Hindlimb muscle (tissue), 1 donor: ENCODE results near the gene PDE3B. TPM values are rescaled to one million over a fixed set of nuclear protein-coding genes. Genes with fewer than 3 reads are reported as not detected.
A peak's percentile ranks its signal among the peaks of the same experiment; 100 is the strongest.
"Not testable (repeated sequence)": the region's sequence is repeated elsewhere in the genome, so short reads cannot be mapped to it uniquely, and the experiment has no call there.

Source experiments
- DNase-seq: peaks from one replicate; pipeline ENCODE4 v3.0.0-alpha.2; 2013
- polyA plus RNA-seq: library from polyadenylated mRNA; unstranded; fragments of 120-200 nt; gene quantifications from one replicate; pipeline ENCODE4 v1.2.1, GENCODE V29; 2013; ENCODE audit not compliant: insufficient read length

Gene PDE3B
- polyA plus RNA-seq, 1 donor, result 1.6 TPM

GRCh38 chr11:14642453-14642852 lies 1.2 kb upstream of the PDE3B start:
- DNase-seq, result no peak

DNA sequence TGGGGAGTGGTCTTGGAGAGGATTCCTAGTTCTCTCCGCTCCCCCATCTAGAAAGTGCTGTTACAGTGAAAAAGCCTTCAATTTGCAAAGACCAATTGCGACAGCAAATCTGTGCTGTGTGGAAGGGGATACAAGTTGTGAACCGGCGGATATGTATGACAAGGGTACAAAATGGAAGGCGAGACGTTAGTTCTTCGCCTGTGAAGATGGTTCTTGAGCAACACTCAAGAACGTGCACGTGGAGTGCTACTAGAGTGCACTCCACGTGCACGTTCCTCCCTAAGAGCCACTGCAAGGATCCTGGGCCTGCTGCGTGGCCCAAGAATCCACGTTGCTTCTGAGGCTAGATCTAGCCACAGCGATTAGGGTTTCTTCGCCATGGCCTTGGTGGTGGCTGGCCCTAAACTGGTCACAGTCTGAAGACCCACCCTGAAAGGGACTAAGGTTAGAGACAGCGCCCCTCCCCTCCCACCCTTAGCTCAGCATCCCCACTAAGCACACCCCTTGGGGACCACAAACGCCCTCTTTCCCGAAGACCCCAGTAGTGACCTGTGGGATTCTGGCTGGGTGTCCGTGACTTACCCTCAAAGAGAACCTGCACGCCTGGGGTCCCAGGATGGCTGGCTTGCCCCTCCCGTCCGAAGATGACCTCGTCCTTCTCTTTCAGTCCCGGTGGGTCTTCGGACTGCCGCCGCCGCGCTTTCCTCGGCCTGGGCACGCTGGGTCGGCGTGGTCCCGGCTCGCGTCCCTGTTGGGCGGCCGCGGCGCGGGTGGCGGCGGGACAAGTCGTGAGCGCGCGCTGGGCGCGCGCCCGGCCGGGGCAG lies 519 bp upstream of the PDE3B start:
- no peak for DNase-seq

DNA sequence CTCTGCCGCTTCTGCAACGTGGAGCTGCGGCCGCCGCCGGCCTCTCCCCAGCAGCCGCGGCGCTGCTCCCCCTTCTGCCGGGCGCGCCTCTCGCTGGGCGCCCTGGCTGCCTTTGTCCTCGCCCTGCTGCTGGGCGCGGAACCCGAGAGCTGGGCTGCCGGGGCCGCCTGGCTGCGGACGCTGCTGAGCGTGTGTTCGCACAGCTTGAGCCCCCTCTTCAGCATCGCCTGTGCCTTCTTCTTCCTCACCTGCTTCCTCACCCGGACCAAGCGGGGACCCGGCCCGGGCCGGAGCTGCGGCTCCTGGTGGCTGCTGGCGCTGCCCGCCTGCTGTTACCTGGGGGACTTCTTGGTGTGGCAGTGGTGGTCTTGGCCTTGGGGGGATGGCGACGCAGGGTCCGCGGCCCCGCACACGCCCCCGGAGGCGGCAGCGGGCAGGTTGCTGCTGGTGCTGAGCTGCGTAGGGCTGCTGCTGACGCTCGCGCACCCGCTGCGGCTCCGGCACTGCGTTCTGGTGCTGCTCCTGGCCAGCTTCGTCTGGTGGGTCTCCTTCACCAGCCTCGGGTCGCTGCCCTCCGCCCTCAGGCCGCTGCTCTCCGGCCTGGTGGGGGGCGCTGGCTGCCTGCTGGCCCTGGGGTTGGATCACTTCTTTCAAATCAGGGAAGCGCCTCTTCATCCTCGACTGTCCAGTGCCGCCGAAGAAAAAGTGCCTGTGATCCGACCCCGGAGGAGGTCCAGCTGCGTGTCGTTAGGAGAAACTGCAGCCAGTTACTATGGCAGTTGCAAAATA lies 816 bp downstream of the PDE3B start:
- DNase-seq, result peak; percentile 42

DNA sequence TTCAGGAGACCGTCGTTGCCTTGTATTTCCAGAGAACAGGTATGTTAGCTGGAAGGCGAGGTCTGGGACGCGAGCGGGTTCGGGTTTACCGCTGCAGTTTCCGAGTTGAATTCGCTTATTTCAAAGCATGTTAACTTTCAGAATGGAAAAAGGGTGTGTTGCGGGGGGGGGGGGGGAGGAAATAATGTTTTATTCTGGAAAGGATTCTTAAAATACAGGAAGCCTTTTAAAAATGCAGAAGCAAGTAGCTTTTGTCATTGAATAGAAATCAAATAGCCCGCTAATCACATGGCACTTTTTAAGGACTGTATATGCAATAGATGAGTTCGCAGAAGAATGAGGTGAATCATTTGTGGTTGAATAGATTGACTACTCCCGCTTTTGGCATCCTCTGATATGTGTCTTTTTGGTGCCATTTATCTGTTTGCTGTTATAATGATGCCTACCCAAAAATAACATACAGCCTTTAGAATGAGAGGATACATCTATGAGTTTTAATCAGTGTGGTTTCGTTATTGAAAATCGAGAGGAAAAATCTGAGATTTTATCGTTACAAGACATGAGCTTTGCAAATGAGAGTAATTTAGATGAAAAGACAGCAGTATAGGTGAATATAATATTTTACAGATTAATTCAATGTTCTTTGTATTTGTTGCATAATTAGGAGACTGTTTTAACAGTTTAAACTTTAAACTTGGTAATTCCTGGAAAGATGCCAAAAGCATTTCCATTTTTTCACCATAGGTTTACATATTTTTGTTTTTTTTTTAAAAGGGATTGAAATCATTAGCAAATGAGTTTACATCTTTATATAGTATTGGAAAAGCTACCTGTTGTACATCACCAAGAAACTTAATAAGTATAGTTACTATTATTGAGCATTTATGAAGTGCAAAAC lies 1.7 kb downstream of the PDE3B start:
- no peak for DNase-seq

- DNase-seq, result no peak
These were observed 2.6 kb downstream of the PDE3B start for GRCh38 chr11:14645985-14646900.

- no peak for DNase-seq
These were observed 6.5 kb downstream of the PDE3B start for GRCh38 chr11:14650064-14650463.

DNA sequence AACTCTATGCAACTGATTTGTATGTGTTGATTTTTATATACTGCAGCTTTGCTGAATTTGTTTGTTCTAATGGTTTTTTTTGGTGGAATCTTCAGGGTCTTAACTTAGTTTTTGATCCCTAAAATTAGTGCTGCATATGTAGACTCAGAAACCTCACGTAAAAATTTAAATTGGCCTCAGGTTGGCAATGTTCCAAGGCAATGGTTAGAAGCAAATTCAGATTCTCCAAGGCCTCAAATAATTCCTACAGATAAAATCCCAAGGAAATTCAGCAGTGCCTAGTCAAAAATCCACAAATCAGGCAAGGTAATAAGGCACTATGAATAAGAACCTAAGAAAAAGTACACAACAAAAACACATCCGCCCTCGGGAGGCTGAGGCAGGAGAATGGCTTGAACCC lies 9.5 kb downstream of the PDE3B start:
- DNase-seq, result no peak

- no peak for DNase-seq
These were observed 11.8 kb downstream of the PDE3B start for GRCh38 chr11:14655435-14655834.

GRCh38 chr11:14656536-14657457 lies 13.2 kb downstream of the PDE3B start:
- DNase-seq, result no peak

- DNase-seq, result no peak
These were observed 14.2 kb downstream of the PDE3B start for GRCh38 chr11:14657841-14658240.

DNA sequence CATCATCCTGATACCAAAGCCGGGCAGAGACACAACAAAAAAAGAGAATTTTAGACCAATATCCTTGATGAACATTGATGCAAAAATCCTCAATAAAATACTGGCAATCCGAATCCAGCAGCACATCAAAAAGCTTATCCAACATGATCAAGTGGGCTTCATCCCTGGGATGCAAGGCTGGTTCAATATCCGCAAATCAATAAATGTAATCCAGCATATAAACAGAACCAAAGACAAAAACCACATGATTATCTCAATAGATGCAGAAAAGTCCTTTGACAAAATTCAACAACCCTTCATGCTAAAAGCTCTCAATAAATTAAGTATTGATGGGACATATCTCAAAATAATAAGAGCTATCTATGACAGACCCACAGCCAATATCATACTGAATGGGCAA lies 21.3 kb downstream of the PDE3B start:
- not testable (repeated sequence) for DNase-seq

DNA sequence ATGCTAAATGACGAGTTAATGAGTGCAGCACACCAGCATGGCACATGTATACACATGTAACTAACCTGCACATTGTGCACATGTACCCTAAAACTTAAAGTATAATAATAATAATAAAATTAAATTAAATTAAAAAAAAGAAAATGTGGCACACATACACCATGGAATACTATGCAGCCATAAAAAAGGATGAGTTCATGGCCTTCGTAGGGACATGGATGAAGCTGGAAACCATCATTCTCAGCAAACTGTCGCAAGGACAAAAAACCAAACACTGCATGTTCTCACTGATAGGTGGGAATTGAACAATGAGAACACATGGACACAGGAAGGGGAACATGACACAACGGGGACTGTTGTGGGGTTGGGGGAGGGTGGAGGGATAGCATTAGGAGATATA lies 23.7 kb downstream of the PDE3B start:
- not testable (repeated sequence) for DNase-seq

DNA sequence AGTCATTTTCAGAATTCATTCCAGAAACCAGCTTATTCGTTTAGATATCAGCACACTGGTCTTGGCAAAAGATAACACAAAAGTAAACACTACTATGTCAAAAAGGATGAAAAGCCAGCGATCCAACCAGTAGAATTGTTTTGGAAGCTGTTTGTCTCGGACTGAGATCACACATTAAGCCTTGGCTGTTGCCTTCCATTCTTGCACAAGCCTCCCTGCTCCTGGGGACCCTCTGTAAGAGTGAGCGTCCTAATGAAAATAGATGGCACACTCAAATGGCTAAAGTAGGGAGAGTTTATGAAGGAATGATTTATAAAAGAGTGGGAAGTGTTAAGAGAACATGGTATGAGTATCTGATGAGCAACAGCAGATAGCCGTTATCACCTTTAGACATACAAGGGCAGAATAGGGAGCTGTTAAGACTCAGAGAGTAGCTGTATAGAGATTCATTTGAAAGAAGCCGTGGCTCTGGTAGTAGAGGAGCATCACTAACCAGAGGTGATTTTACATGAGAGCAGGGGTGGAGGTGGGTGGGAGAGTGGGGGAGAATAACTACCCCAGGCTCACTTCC lies 25.2 kb downstream of the PDE3B start:
- no peak for DNase-seq

- no peak for DNase-seq
These were observed 25.9 kb downstream of the PDE3B start for GRCh38 chr11:14669499-14669898.

DNA sequence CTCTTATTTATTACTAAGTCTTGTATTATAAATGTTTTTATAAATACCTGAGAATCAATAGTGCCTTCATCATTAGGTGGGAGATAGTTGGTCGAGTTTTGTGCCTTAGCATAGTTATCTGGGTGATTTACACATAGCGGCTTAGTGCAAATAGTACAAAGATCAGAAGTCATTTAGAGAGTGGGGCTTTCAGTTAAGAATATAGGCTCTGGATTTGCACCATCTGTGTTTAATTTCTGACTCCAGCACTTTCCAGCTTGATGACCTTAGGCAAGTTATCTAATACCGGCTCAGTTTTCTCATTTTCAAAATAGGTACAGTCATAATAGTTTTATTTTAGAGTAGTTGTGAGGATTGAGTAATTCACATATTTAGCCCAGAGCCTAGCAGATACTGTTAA lies 26.4 kb downstream of the PDE3B start:
- DNase-seq, result no peak

- DNase-seq, result no peak
These were observed 29.0 kb downstream of the PDE3B start for GRCh38 chr11:14672635-14673034.

DNA sequence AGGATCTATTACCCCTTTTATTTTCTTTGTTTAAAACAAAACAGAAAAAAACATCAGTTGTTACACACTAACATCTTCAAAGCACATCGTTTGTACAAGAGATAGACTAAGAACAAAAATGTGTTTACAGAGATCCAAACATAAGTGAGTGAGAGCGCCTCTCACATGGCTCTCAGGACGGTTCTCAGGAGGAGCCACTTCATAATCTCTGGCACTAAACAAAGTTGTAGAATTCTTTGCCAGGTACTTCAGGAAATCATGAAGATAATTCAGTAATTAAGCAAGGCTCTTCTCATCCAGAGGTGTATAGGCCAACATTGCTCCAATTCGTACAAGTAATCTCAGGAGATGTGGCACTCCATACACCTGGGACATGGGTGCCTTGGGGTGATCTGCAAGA lies 29.8 kb downstream of the PDE3B start:
- no peak for DNase-seq

DNA sequence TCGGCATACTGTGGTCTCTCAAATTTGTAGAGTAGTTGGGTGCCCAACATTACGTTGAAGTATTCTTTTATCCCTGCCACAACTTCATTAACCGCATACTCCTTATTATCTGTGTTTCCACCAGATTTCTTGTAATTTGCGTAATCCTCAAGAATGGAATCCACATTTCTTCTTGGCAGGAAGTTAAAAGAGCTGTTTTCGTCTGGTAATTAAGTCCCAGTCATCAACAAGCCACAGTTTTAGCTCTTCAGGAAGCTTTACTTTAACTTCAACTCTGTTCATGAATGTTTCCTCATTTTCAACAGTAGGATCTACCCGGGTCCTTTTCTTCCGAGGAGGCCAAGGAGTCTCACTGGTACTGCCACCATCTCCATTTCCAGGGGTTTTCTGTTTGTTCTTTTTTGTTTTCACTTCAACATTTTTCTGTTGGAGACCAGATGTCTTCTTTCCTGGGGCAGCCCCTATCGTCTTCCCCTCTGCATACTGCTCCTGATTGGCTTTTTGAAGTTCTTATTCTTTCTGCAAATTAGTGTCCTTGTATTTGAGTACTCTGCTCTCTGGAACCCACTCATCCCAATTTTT lies 30.3 kb downstream of the PDE3B start:
- DNase-seq, result no peak

GRCh38 chr11:14676068-14676467 lies 32.5 kb downstream of the PDE3B start:
- DNase-seq, result no peak

GRCh38 chr11:14677146-14677545 lies 33.5 kb downstream of the PDE3B start:
- no peak for DNase-seq
